HG03108 (cell line): ENCODE measurements around the gene SLC38A3.

Experiments
- ATAC-seq: cut with Tn5 transposase; IDR thresholded peaks from one replicate; pipeline ENCODE4 v1.9.1; 2021; ENCODE audit warnings: moderate library complexity; ENCODE audit not compliant: unreplicated experiment

The SLC38A3 gene

GRCh38 chr3:50204804-50205412, at the start of gene SLC38A3:
TSS of gene SLC38A3 (plus strand) at chr3:50205271. CDS start at chr3:50214200, 8,929 bp downstream.
- no peak for ATAC-seq

- ATAC-seq = no peak
Measured at GRCh38 chr3:50155491-50155878, 49.6 kb upstream of the SLC38A3 start.

- ATAC-seq = no peak
Measured at GRCh38 chr3:50155891-50156290, 49.2 kb upstream of the SLC38A3 start.

- no peak for ATAC-seq
Measured at GRCh38 chr3:50156549-50157493, 48.2 kb upstream of the SLC38A3 start.

- no peak for ATAC-seq
Measured at GRCh38 chr3:50157827-50158529, 47.1 kb upstream of the SLC38A3 start.

- no peak for ATAC-seq
Measured at GRCh38 chr3:50158530-50159146, 46.4 kb upstream of the SLC38A3 start.

GRCh38 chr3:50160561-50160983, 44.5 kb upstream of the SLC38A3 start:
- ATAC-seq = no peak

- ATAC-seq = no peak
Measured at GRCh38 chr3:50161320-50161719, 43.8 kb upstream of the SLC38A3 start.

- ATAC-seq = no peak
Measured at GRCh38 chr3:50162034-50162883, 42.8 kb upstream of the SLC38A3 start.

- no peak for ATAC-seq
Measured at GRCh38 chr3:50163572-50164455, 41.3 kb upstream of the SLC38A3 start.

- no peak for ATAC-seq
Measured at GRCh38 chr3:50164481-50164880, 40.6 kb upstream of the SLC38A3 start.

GRCh38 chr3:50164984-50165909, 39.8 kb upstream of the SLC38A3 start:
- ATAC-seq = no peak

GRCh38 chr3:50165910-50166538, 39.0 kb upstream of the SLC38A3 start:
- ATAC-seq = no peak

- no peak for ATAC-seq
Measured at GRCh38 chr3:50166620-50167019, 38.5 kb upstream of the SLC38A3 start.

- no peak for ATAC-seq
Measured at GRCh38 chr3:50167069-50167840, 37.8 kb upstream of the SLC38A3 start.

GRCh38 chr3:50167841-50168209, 37.2 kb upstream of the SLC38A3 start:
- ATAC-seq = no peak

- no peak for ATAC-seq
Measured at GRCh38 chr3:50168388-50168787, 36.7 kb upstream of the SLC38A3 start.
